ENCODE measurements around the gene MSX2.
"Not testable (repeated sequence)": the region's sequence is repeated elsewhere in the genome, so short reads cannot be mapped to it uniquely, and the experiment has no call there.

The MSX2 gene

GRCh38 chr5:174733091-174733690, 8.8 kb downstream of the MSX2 start:
- DNase-seq (ENCODE audit: low read depth, low spot score) = no peak

DNA sequence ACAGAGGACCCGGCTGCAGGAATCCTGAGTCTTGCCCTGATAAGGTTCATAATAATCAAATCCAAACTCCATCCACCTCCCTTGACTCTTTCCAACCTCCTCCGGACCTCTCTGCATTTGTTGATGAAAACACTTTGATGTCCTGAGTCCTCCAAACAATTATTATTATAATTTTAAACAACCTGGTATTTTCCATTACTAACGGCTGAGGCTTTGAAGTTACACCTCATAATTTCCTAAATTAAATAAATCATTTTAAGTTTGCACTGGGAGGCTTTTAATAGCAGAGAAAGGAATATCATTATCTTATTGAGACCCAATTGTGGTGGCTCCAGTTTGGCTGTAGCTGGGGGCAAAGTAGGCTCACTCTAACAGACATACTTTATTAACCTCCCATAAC, 9.5 kb downstream of the MSX2 start:
- DNase-seq (ENCODE audit: low read depth, low spot score) = no peak

DNA sequence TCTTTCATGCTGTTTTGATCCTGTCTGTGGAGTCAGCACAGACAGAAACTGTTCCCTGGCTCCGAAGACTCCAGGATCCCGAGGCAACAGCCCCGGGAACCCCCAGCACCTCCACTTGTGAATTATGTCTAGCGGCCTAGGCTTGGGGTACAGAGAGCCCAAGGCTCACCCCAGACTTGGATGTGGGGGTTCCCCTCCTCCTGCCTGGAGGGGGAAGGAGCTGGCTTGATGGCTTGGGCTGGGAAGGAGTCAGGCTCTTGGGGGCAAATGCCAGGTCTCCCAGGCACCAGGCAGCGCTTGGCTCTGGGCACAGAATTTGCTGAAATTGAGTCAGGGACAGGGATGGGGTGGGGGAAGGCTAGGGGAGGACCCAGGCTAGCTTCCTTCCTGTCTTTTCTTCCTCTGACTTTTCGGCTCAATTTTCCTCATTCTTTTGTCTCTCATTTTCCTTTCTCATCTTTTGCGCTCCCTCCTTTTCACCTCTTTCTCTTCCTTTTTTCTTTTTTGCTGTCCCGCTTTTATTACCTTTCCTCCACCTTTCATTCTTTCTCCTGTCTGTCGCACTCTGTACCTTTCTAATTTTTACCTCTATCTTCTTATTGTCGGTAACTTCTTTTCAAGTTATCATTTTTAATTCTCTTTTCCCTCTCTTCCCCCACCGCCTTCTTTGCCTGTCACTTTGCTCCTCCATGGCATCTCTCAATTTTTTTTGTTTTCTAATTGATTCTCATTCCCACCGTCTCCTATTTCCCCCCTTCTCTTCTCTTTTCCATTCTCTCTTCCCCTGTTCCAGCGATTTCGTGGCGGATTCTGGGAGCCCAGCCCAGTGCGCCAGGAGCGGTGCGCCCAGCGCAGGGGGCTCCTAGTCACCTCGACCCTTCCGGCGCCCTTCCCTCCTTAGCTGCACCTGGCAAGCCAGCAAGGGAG, 10.5 kb downstream of the MSX2 start:
- no peak for DNase-seq (ENCODE audit: low read depth, low spot score)

GRCh38 chr5:174735498-174736330, 11.3 kb downstream of the MSX2 start:
- DNase-seq (ENCODE audit: low read depth, low spot score) = no peak

- no peak for DNase-seq (ENCODE audit: low read depth, low spot score)
These were observed 11.9 kb downstream of the MSX2 start for GRCh38 chr5:174736331-174736721.

DNA sequence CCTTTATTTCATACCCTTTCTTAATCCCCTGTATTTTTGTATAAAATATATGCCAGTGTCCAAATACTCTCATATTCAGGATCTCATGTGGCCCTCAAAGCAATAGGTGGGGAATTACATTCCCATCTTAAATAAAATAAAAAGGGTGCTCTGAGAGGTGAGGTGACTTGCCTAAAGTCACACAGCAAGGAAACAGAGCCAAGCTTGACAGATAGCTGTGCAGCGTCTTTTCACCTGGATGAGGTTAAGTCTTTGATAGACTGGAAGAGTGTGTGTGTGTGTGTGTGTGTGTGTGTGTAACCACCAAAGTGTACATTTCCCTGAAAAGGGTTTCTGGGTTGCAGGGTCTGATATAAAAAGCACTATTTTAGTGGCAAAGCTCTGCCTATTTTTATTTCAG, 12.4 kb downstream of the MSX2 start:
- DNase-seq (ENCODE audit: low read depth, low spot score) = no peak

- no peak for DNase-seq (ENCODE audit: low read depth, low spot score)
These were observed 12.9 kb downstream of the MSX2 start for GRCh38 chr5:174737330-174737729.

DNA sequence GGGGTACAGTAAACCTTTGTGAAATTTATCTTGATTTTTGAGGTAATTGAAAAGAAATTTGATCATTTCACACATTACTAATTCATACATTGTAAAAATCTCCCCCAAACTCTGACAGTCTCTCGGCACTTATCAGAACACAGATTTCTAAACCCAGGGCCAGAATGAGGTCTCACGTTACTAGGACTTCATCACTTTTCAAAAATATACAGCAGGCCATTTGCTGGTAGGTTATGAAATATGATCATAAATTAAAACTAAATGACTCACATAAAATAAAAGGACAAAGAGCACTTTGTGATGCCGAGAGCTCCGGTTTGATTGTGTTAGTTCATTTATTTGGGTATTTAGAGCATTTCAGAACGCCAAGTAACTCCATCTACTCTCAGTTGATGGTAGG, 17.0 kb downstream of the MSX2 start:
- DNase-seq (ENCODE audit: low read depth, low spot score) = no peak

DNA sequence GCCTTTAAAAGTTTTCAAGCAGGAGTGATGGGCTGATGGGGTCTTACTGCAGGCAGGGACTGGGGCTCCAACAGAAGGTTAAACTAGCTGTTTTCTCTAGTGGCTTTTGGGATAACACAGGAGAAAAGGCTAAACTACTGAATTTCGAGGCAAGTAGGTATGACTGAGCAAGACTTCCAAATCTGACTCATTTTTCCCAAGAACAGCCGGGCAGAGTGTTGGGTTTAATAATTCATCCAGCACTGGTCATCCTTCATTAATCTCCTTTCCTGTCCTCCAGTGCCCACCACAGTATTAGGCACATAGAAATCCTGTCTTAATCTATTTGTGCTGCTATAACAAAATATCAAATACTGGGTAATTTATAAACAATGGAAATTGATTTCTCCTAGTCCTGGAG, 20.5 kb downstream of the MSX2 start:
- DNase-seq (ENCODE audit: low read depth, low spot score) = no peak

DNA sequence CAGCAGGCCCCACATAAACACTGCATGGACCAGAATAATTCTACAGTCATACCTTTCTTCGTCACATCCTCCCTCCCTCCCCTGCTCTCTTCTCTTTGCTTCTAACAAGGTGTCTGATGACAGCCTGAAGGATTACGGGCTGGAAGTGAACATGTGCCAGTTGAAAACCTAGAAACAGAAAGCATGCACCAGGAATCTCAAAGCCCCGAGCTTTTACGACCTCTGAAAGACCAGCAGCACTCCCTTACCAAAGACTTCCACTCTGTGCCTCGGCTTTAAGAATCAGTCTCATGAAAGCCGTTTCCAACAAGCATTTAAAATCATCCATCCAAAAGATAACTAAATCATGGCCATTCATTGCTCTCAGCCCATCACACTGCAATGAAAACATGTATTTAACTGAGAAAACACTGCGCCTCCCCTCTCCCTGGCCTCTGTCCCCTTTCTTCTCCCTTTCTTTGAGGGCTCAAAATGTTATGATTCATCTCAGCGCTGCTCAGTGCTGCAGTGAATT, 21.3 kb downstream of the MSX2 start:
- DNase-seq (ENCODE audit: low read depth, low spot score) = no peak

- DNase-seq (ENCODE audit: low read depth, low spot score) = no peak
These were observed 26.3 kb downstream of the MSX2 start for GRCh38 chr5:174750711-174751110.

- no peak for DNase-seq (ENCODE audit: low read depth, low spot score)
These were observed 27.0 kb downstream of the MSX2 start for GRCh38 chr5:174751154-174752000.

GRCh38 chr5:174752121-174752520, 27.7 kb downstream of the MSX2 start:
- DNase-seq (ENCODE audit: low read depth, low spot score) = no peak

GRCh38 chr5:174755106-174755505, 30.7 kb downstream of the MSX2 start:
- no peak for DNase-seq (ENCODE audit: low read depth, low spot score)

- no peak for DNase-seq (ENCODE audit: low read depth, low spot score)
These were observed 34.7 kb downstream of the MSX2 start for GRCh38 chr5:174759091-174759490.

DNA sequence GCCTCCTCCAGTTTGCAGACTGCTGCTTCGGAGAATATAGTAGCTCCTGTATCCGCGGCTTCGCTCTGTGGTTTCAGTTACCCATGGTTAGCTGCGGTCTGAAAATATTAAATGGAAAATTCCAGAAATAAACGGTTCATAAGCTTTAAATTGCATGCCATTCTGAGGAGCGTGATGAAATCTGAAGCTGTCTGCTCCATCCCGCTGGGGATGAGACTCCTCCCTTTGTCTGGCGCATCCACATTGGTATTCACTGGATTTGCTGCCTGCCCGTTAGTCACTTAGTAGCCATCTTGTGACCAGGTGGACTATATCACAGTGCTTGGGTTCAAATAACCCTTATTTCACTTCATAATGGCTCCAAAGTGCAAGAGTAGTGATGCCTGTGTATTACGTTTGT, 36.3 kb downstream of the MSX2 start:
- DNase-seq (ENCODE audit: low read depth, low spot score) = no peak

- DNase-seq (ENCODE audit: low read depth, low spot score) = not testable (repeated sequence)
These were observed 37.0 kb downstream of the MSX2 start for GRCh38 chr5:174761341-174761740.

GRCh38 chr5:174764309-174764708, 39.9 kb downstream of the MSX2 start:
- DNase-seq (ENCODE audit: low read depth, low spot score) = no peak

DNA sequence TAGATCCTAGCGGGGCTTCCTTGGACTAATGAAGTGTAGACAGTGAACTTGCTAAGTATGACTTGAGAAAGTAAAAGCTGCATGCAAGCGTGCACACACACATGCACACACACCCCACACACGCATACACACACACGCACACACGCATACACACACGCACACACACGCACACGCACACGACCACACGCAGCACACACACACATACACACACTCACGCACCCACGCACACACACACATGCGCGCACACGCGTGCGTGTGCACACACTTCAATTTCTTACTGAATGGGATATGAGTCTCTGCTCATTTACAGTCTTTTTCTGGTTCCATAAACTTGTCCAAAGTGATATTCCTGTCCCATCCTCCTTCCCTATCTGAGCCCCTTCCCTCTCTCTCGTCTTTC, 41.2 kb downstream of the MSX2 start:
- DNase-seq (ENCODE audit: low read depth, low spot score) = no peak

- DNase-seq (ENCODE audit: low read depth, low spot score) = no peak
These were observed 43.3 kb downstream of the MSX2 start for GRCh38 chr5:174767670-174768069.

DNA sequence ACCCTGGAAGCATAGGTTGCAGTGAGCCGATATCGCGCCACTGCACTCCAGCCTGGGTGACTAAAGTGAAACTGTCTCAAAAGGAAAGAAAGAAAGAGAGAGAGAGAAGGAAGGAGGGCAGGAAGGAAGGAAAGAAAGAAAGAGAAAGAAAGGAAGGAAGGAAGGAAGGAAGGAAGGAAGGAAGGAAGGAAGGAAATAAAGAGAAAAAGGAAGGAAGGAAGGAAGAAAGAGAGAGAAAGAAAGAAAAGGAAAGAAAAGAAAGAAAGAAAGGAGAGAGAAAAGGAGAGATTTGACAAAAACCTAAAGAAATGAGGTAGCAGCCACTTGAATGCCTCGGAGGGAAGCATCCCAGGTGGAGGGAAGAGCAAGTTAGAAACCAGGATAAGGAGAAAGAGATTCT, 44.6 kb downstream of the MSX2 start:
- no peak for DNase-seq (ENCODE audit: low read depth, low spot score)
